ENCODE results near the gene FSTL5.
"Not testable (repeated sequence)": the region's sequence is repeated elsewhere in the genome, so short reads cannot be mapped to it uniquely, and the experiment has no call there.

FSTL5 gene

GRCh38 chr4:161850631-161851030, 313.2 kb downstream of the FSTL5 start:
- no peak for FAIRE-seq

GRCh38 chr4:161841759-161842158, 322.0 kb downstream of the FSTL5 start:
- FAIRE-seq (no peak), DNase-seq (ENCODE audit: low spot score) (no peak)

More at GRCh38 chr4:161850631-161851030, 313.2 kb downstream of the FSTL5 start:
- DNase-seq (ENCODE audit: low spot score), result no peak

DNA sequence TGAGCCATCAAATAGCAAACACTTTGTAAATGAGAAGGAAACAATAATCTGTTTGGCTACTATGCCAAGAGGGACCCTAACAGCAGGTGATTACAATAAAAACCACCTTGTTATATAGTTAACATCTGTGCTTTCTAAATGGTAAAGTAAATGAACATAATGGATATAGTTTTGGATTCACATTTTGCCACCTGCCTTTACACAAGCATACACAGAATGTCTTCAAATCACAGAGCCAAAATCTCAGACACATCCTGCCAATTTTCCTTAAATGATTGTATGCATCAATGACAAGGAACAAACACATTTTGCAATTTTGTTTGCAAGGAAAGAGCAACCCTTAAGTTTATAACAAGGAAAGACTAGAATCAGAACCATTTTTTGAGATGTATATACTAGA, 334.2 kb downstream of the FSTL5 start:
- FAIRE-seq (no peak), DNase-seq (ENCODE audit: low spot score) (no peak)

DNA sequence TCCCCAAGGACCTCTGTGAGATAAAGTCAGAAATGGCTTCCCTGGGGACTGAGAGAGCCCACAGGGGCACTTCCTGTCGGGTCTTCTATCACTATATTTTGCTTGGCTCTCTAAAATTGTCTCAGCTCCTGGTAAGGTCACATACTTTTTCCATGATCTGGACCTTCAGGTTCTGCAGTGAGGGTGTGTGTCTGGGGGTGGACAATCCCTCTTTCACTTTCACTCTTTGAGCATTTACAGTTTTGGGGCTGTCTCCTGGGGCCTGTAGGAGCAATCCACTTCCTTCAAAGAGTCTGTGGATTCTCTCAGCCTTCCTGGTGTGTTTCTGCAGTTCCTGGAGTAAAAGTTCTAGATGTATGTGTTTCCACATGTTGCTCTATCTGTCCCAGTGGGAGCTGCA, 335.7 kb downstream of the FSTL5 start:
- FAIRE-seq, result no peak
- DNase-seq (ENCODE audit: low spot score), result no peak

GRCh38 chr4:161827013-161827412, 336.8 kb downstream of the FSTL5 start:
- DNase-seq (ENCODE audit: low spot score) (no peak), FAIRE-seq (no peak)

- FAIRE-seq (no peak), DNase-seq (ENCODE audit: low spot score) (no peak)
Observed at GRCh38 chr4:161823450-161823849, 340.4 kb downstream of the FSTL5 start.

DNA sequence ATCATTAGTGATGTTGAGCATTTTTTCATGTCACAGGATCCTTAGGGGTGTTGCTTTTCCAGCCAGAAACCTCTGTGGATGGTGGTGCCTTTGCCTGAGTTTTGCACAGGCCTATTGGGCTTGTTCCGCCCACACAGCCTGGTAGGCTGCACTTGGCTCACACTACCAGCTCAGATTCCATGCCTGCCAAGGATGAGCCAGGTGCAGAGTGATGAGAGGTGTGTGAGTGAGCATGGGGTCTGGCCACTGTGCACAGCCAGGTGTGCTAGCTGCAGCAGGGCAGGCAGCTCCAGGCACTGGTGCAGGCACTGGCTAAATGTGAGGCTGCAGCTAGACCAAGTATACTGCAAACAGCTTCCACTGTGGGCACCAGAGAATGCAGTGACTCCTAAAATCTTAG, 341.6 kb downstream of the FSTL5 start:
- DNase-seq (ENCODE audit: low spot score) (no peak), FAIRE-seq (no peak)

DNA sequence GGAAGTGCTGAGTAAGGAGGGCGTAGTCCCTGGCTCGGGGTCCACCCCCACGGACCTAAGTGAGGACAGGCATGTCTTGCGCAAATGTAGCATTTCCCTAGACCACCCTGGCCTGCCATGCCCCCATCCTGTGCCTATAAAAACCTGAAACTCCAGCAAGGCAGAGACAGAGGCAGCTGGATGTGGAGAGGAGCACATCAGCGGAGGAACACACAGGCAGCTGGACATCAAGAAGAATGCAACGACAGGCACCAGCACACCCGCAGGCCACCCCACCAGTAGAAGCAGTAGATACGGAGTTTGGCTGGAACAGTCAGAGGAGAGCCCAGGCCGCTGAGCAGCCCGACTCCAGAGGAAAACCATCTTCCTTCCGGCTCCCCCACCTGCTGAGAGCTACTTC, 345.9 kb downstream of the FSTL5 start:
- DNase-seq (ENCODE audit: low spot score), result no peak
- FAIRE-seq, result no peak

- DNase-seq (ENCODE audit: low spot score) (no peak), FAIRE-seq (no peak)
Observed at GRCh38 chr4:161816958-161817357, 346.8 kb downstream of the FSTL5 start.

DNA sequence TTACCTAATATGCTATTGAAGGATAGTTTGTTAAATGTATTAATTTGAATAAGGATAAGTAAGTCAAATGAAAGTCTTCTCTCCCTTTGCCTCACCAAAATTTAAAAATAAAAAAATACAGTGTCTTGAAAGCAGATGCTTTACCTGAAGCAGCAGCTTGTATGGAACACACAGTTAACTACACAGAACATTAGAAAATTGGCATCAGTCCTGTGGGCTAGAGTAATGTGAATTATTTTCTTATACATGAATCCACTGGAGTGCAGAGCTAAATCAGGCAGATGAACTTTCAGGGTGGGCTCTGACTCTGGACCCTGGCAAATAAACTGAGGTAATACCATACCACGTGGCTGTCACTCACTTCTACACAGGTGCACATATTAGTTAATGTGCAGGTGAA, 348.0 kb downstream of the FSTL5 start:
- DNase-seq (ENCODE audit: low spot score) (no peak), FAIRE-seq (no peak)

DNA sequence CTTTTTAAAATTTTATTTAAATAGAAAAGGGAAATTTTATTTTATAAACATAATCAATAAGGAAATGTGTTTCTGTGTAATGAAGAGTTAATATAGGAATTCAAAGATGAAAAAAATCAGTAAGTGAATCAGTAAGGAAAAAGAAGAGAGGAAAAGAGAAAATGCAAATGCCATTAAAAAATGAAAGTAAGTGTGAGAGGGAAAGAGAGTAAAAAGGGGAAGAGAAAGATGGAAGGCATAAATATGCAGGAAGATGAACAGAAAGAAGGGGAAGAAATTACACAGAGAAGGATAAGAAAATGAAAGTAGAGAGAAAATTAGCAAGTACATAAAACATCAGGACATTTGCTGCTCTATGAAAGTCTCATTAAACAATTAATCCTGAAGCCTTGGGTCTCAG, 349.9 kb downstream of the FSTL5 start:
- FAIRE-seq (no peak), DNase-seq (ENCODE audit: low spot score) (no peak)

GRCh38 chr4:161813389-161813788, 350.4 kb downstream of the FSTL5 start:
- no peak for FAIRE-seq
- no peak for DNase-seq (ENCODE audit: low spot score)

- FAIRE-seq, result no peak
- no peak for DNase-seq (ENCODE audit: low spot score)
Observed at GRCh38 chr4:161803171-161803570, 360.6 kb downstream of the FSTL5 start.

- DNase-seq (ENCODE audit: low spot score) (no peak), FAIRE-seq (no peak)
Observed at GRCh38 chr4:161799710-161800109, 364.1 kb downstream of the FSTL5 start.

DNA sequence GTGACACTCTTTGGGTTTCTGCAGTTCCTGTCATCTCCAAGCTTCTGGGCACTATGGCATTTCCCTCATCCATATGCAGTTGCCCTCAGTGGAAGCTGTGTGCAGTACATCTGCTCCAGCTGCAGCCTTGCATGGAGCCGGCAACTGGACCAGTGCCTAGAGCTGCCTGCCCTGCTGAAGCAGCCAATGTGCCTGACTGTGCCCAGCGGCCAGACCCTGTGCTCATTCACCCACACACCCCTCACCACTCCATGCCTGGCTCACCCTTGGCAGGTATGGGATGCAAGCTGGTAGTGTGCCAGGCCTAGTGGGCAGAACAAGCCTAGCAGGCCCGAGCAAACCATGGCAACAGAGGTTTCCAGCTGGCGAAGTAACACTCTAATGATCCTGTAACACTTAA, 370.8 kb downstream of the FSTL5 start:
- DNase-seq (ENCODE audit: low spot score) (no peak), FAIRE-seq (no peak)

- no peak for FAIRE-seq
- no peak for DNase-seq (ENCODE audit: low spot score)
Observed at GRCh38 chr4:161791796-161792556, 371.8 kb downstream of the FSTL5 start.

DNA sequence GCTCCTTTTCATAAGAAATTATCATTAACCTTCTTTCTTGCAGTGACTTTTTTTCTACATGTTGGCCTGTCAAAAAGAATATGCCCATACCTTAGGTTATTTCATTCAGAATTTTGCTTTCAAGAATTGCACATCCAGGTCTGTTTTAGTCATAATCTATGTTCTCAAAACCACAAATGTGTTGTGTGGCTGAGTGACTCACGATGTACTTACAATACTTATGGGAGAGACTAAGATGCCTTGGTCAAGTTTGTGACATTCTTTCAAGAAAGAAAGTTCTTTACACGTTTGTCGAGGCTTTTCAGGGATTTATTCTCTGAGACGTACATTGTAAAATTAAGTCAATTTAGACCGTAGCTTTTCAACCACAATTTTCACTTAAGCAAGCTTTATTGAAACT, 396.7 kb downstream of the FSTL5 start:
- no peak for FAIRE-seq
- no peak for DNase-seq (ENCODE audit: low spot score)

DNA sequence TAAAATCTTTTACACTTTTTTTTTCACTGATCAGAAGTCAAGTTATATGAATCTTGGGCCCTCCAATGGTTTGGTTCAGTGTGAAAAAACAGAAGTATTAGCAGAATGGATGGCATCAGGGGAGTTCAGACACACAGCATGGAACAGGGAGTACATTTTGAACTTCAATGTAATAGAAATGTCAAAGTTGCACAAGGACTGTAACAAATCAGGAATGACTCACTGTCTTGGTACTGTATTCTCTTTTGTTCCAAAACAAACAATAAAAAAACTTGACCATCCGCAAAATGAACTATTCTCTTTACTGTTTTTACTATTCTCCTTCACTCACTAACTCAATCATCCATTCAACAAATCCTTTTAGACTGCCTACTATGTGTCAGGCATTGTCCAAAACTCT, 401.0 kb downstream of the FSTL5 start:
- no peak for FAIRE-seq
- DNase-seq (ENCODE audit: low spot score), result no peak

DNA sequence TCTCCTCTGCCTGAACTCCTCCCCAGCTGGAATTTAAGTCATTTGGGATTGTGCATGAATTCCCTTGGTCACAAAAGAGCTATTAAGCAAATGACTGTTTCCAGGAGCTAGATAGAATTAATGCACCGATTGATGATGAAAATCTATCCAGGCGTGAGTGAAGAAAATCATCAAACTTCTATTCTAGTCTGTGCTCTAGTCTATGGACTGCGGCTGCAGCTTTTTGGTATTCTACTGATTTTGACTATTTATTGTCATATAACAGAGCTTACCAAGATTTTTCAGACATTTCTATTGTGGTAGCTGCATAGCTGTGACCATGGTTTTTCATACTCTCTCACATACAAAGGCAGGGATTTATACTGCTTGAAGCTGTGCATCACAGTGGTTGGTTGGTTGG, 403.8 kb downstream of the FSTL5 start:
- DNase-seq (ENCODE audit: low spot score) (no peak), FAIRE-seq (no peak)

GRCh38 chr4:161758412-161758811, 405.4 kb downstream of the FSTL5 start:
- FAIRE-seq; DNase-seq (ENCODE audit: low spot score): not testable (repeated sequence)

DNA sequence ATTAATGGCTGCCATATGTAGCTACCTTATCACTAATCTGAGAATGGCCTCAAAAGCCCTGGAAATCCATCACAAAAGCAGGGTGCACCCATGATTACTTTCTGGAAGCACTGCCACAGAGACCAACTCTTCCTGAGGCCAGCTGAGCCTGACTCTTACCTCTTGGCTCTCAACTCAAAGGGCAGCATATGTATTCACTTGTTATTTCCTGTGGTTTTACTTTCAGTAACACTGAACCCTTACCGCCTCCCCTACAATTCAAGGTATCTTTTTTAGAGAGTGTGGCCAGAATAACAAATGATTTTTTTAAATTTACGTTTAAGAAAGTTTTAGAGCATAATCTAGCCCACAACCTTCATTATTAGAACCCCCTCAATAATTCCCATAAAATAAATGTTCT, 434.9 kb downstream of the FSTL5 start:
- FAIRE-seq (no peak), DNase-seq (ENCODE audit: low spot score) (no peak)

DNA sequence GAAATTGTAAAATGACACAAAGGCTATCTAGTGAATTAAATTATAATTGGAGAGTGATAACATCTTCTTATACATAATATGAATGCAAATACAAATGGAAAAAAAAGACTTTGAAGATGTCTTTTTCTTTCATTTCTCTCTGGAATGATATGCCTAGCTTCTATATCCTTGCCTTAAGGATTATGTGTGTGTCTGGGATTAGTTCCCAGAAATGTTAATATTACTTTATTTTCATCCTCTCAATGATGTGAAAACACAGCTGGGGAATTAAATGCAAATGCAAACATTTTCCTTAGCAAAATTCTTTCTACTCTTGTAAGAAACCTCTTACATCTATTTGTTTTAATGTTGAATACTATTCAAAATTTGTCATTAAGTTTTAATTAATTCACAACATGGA, 441.9 kb downstream of the FSTL5 start:
- no peak for FAIRE-seq
- DNase-seq (ENCODE audit: low spot score), result no peak

DNA sequence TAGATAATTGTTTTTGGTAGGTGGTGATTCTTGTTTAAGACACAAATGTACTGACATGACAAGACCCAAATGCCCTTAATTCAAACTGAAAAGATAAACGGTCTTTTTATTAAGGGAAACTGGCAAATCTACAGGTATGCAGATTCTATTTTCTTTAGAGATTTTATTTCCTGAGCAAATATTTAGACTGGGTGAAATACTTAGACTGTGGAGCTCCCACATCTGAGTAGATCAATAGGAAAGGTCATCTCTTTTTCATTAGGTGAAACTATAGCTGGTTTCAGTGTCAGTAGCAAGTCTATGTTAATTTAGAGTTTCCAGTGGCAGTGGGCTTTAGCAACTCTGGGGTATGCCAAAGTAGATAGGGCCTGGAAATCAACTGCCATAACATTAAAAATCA, 446.7 kb downstream of the FSTL5 start:
- no peak for FAIRE-seq

DNA sequence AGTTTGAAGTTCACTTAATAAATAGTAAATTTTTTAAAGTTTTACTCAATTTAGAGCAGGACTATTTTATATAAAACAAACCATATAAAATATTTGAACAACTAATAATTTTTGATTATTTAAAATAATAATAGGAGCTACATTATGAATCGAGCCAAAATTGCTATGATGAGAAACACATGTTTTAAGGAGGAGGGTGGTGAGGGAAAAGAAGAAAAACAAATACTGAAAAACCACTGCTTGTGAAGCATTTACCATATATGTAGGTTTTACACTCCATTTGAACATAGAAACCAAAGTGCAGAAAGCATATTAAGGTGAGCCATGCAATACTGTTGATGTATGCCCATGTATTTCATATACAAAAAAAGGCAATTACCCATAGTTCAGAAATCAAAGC, 448.9 kb downstream of the FSTL5 start:
- no peak for FAIRE-seq
- DNase-seq (ENCODE audit: low spot score), result no peak

More for the DNA sequence above, 446.7 kb downstream of the FSTL5 start:
- no peak for DNase-seq (ENCODE audit: low spot score)
